K562 (cell line): ENCODE measurements around the gene UQCC5. TPM values are rescaled to one million over a fixed set of nuclear protein-coding genes. Genes with fewer than 3 reads are reported as not detected.

Experiments
- ASH1L ChIP-seq: fragments of 450-650 bp; IDR thresholded peaks from 2 replicates; pipeline ENCODE4 v1.6.1; 2018; ENCODE audit warnings: borderline replicate concordance, mild to moderate bottlenecking, low read depth; ENCODE audit not compliant: partially characterized antibody
- ELF2 ChIP-seq: fragments of 250-450 bp; sonication (Bioruptor Pico); IDR thresholded peaks from 2 replicates; pipeline ENCODE4 v1.5.0; 2021; ENCODE audit warnings: mild to moderate bottlenecking
- EZH2 ChIP-seq: IDR thresholded peaks from 2 replicates; pipeline ENCODE4 v1.6.1; 2012; ENCODE audit warnings: low read depth, mild to moderate bottlenecking, inconsistent platforms, low read length, borderline replicate concordance
- KLF13 ChIP-seq: fragments of 450-650 bp; IDR thresholded peaks from 2 replicates; pipeline ENCODE4 v1.6.1; 2016; ENCODE audit warnings: missing genetic modification characterization, low read depth, mild to moderate bottlenecking, missing compliant biosample characterization, moderate library complexity, borderline replicate concordance
- MYBL2 ChIP-seq, 2 experiments: fragments of 450-650 bp in 1 of 2; sonication (generic) in 1 of 2; formaldehyde crosslinking in 1 of 2; IDR thresholded peaks; 2 replicates each; pipeline versions ENCODE4 v1.6.1 to v1.8.1; 2017 to 2022; ENCODE audit warnings: borderline replicate concordance in 1 of 2, inconsistent platforms in 1 of 2, low read depth in 1 of 2, mild to moderate bottlenecking in 1 of 2, missing genetic modification reagents in 1 of 2, moderate library complexity in 1 of 2
- NFATC3 ChIP-seq: fragments of 450-650 bp; IDR thresholded peaks from 2 replicates; pipeline ENCODE4 v1.6.1; 2017; ENCODE audit warnings: mild to moderate bottlenecking
- NONO ChIP-seq, 2 experiments: fragments of 200-400 bp in 1 of 2; fragments of 450-650 bp in 1 of 2; formaldehyde crosslinking in 1 of 2; IDR thresholded peaks; 2 replicates each; pipeline ENCODE4 v1.6.1; 2017; ENCODE audit warnings: low read depth in 2 of 2, mild to moderate bottlenecking in 2 of 2, moderate library complexity in 2 of 2, low read length in 1 of 2
- PTTG1 ChIP-seq: fragments of 450-650 bp; IDR thresholded peaks from 2 replicates; pipeline ENCODE4 v1.6.1; 2016; ENCODE audit warnings: low read depth, mild to moderate bottlenecking, missing genetic modification characterization, missing compliant biosample characterization
- REST ChIP-seq, 2 experiments: fragments of 450-650 bp; formaldehyde crosslinking in 1 of 2; IDR thresholded peaks; 2 replicates each; pipeline versions ENCODE4 v1.4.0 to v1.6.1; 2014 to 2020; ENCODE audit warnings: mild to moderate bottlenecking in 2 of 2, borderline replicate concordance in 1 of 2, low read depth in 1 of 2
- SRSF1 ChIP-seq: fragments of 200-400 bp; formaldehyde crosslinking; IDR thresholded peaks from 2 replicates; pipeline ENCODE4 v1.6.1; 2017; ENCODE audit warnings: mild to moderate bottlenecking, low read depth, low read length, moderate library complexity
- STAG1 ChIP-seq: sonication (generic); formaldehyde crosslinking; IDR thresholded peaks from 2 replicates; pipeline ENCODE4 v1.5.0; 2020; ENCODE audit warnings: missing genetic modification reagents, borderline replicate concordance
- TCF7 ChIP-seq: sonication (generic); IDR thresholded peaks from 2 replicates; pipeline ENCODE4 v1.6.1; 2016; ENCODE audit warnings: antibody characterized with exemption, borderline replicate concordance
- ZNF12 ChIP-seq: sonication (generic); formaldehyde crosslinking; IDR thresholded peaks from 2 replicates; pipeline ENCODE4 v1.4.0; 2020; ENCODE audit warnings: mild to moderate bottlenecking, missing genetic modification reagents
- ZNF217 ChIP-seq: sonication (generic); formaldehyde crosslinking; IDR thresholded peaks from 2 replicates; pipeline ENCODE4 v1.8.0; 2022; ENCODE audit warnings: mild to moderate bottlenecking, missing genetic modification reagents
- ZNF277 ChIP-seq: fragments of 250-450 bp; sonication (Bioruptor Pico); IDR thresholded peaks from 2 replicates; pipeline ENCODE4 v1.8.0; 2022; ENCODE audit warnings: inconsistent platforms, mild to moderate bottlenecking, moderate library complexity, borderline replicate concordance
- ZNF311 ChIP-seq: fragments of 250-450 bp; sonication (Bioruptor Pico); IDR thresholded peaks from 2 replicates; pipeline ENCODE4 v1.4.0; 2020; ENCODE audit warnings: mild to moderate bottlenecking, moderate library complexity
- ZNF436 ChIP-seq: fragments of 250-450, 450-650 bp; sonication (Bioruptor Pico); formaldehyde crosslinking; IDR thresholded peaks from 2 replicates; pipeline ENCODE4 v1.7.0; 2020; ENCODE audit warnings: mild to moderate bottlenecking
- polyA plus RNA-seq, 8 experiments: library from polyadenylated mRNA; depleted of rRNA in 4 of 8; stranded (reverse) in 5 of 8; unstranded in 3 of 8; fragments of >200 nt; fragmentation: Nextera tagmentation in 2 of 8; fragmentation: Illumina TruSeq in 1 of 8; extraction: Ambion mirVana in 2 of 8; extraction: Trizol in 1 of 8; gene quantifications; 2 replicates each; pipeline versions ENCODE4 v1.2.1 to v1.2.3, GENCODE V29; 2011 to 2014; ENCODE audit warnings: inconsistent platforms in 1 of 8, missing spikeins in 1 of 8
- total RNA-seq, 7 experiments: library from RNA; depleted of rRNA in 6 of 7; stranded (reverse); fragments of >200 nt in 6 of 7; fragmentation: Illumina TruSeq in 2 of 7; extraction: Trizol in 2 of 7; gene quantifications; 2 replicates each; pipeline versions ENCODE4 v1.2.1 to v1.2.3, GENCODE V29; 2011 to 2021; ENCODE audit warnings: low replicate concordance in 1 of 7

The UQCC5 gene
- total and polyA plus RNA-seq, 9 of the 15 experiments (the other 6 are each of a cell fraction or from before 2014, with no cell fraction given), result 10.2 to 55.4 (median 33.8) TPM

GRCh38 chr3:52533623-52534280, 2.7 kb upstream of the UQCC5 start, which contains the start of gene NT5DC2 (continued):
- TF ChIP-seq REST (IDR thresholded peaks at IDR 0.05; ENCODE audit: borderline replicate concordance), result no peak
- TF ChIP-seq REST (CRISPR knock-in tag; IDR thresholded peaks at IDR 0.05; ENCODE audit: low read depth), result no peak
- no peak for TF ChIP-seq NFATC3
- no peak for TF ChIP-seq ASH1L
- TF ChIP-seq NONO (IDR thresholded peaks at IDR 0.05; ENCODE audit: low read depth in 2 of 2, low read length in 1 of 2), result 0 out of 4 replicates have a peak, but pooled peaks of 1 of the 2 experiments have one; percentile 20
- no peak for TF ChIP-seq PTTG1 (tag)
- TF ChIP-seq MYBL2 (IDR thresholded peaks at IDR 0.05; ENCODE audit: low read depth), result no peak
- TF ChIP-seq MYBL2 (CRISPR knock-in tag; IDR thresholded peaks at IDR 0.05; ENCODE audit: borderline replicate concordance), result no peak
- peak; percentile 26; the same call in 1 of the 2 replicates for TF ChIP-seq STAG1 (CRISPR knock-in tag)
- TF ChIP-seq TCF7, result no peak
- TF ChIP-seq ZNF217 (CRISPR knock-in tag), result no peak
- TF ChIP-seq ZNF277 (CRISPR knock-in tag), result no peak
- TF ChIP-seq SRSF1, result no peak
- TF ChIP-seq ZNF311, result no peak
- TF ChIP-seq KLF13 (tag), result no peak
- no peak for TF ChIP-seq ELF2 (CRISPR knock-in tag)
- TF ChIP-seq EZH2, result no peak
- TF ChIP-seq ZNF436 (CRISPR knock-in tag), result no peak
- TF ChIP-seq ZNF12 (CRISPR knock-in tag), result no peak
